ENCODE data around the gene BANK1. TPM values are rescaled to one million over a fixed set of nuclear protein-coding genes. Genes with fewer than 3 reads are reported as not detected.

BANK1 gene
- total RNA-seq, 1 experiment from 2014 or later: 3.3 TPM

DNA sequence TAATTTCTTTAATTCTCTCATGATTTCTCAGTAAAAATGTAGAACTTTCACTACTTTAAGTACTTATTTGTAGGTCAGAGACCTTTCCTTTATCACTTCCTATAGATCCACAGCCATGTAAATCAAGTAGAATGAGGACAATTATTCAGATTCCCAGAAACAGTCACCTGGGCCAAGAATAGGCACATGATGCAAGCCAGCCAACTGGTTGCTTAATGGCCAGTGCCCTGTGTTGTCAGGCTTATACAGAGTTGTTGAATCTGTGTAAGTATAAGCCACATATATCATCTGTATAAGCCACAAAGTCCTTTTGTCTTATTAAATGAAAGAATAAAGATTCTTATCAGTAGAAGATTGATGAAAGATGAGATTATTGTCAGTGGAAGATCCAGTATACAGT is 5.2 kb downstream of the BANK1 start:
- Histone ChIP-seq H3K27me3 (ENCODE audit: control insufficient read depth, insufficient read depth, low read length) (no peaks in the 10 kb centered on the region), H3K36me3 (ENCODE audit: control insufficient read depth, insufficient read depth, low read length) (no peaks in the 10 kb centered on the region), H3K9me3 (ENCODE audit: control insufficient read depth, insufficient read depth, low read depth, low read length) (no peaks in the 10 kb centered on the region), H3K4me3 (ENCODE audit: low read depth in 2 of 2, low read length in 2 of 2) (no peak overlapping the region), H3K27ac (ENCODE audit: low read length) (no peak overlapping the region), H3K4me1 (ENCODE audit: control insufficient read depth, insufficient read depth, low read length) (peaks cover 3% of the 10 kb centered on the region; the same call in 1 of the 2 replicates)
- DNase-seq (ENCODE audit: low read depth, low spot score) (no peak), ATAC-seq (no peak)
- in situ Hi-C loops (cut with HindIII; ENCODE audit: low pct_unique_long_range_greater_than_20kb, low sequenced_read_pairs): no loop called here
- BruUV-seq (replicated peaks): no TSS peak
- TF ChIP-seq, protein P1, sequence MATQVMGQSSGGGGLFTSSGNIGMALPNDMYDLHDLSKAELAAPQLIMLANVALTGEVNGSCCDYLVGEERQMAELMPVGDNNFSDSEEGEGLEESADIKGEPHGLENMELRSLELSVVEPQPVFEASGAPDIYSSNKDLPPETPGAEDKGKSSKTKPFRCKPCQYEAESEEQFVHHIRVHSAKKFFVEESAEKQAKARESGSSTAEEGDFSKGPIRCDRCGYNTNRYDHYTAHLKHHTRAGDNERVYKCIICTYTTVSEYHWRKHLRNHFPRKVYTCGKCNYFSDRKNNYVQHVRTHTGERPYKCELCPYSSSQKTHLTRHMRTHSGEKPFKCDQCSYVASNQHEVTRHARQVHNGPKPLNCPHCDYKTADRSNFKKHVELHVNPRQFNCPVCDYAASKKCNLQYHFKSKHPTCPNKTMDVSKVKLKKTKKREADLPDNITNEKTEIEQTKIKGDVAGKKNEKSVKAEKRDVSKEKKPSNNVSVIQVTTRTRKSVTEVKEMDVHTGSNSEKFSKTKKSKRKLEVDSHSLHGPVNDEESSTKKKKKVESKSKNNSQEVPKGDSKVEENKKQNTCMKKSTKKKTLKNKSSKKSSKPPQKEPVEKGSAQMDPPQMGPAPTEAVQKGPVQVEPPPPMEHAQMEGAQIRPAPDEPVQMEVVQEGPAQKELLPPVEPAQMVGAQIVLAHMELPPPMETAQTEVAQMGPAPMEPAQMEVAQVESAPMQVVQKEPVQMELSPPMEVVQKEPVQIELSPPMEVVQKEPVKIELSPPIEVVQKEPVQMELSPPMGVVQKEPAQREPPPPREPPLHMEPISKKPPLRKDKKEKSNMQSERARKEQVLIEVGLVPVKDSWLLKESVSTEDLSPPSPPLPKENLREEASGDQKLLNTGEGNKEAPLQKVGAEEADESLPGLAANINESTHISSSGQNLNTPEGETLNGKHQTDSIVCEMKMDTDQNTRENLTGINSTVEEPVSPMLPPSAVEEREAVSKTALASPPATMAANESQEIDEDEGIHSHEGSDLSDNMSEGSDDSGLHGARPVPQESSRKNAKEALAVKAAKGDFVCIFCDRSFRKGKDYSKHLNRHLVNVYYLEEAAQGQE (IDR thresholded peaks at IDR 0.05; ENCODE audit: insufficient read depth in 1 of 2, low read depth in 2 of 2, low read length in 1 of 2): no peak
- TF ChIP-seq TCF7L2 (IDR thresholded peaks at IDR 0.05; ENCODE audit: low read depth, low read length): no peak
- TF ChIP-seq POLR2AphosphoS5 (IDR thresholded peaks at IDR 0.05; ENCODE audit: low read depth, low read length): no peak
- TF ChIP-seq SIN3A (IDR thresholded peaks at IDR 0.05; ENCODE audit: borderline replicate concordance, insufficient read depth, low read depth, low read length): no peak
- TF ChIP-seq, protein P2, sequence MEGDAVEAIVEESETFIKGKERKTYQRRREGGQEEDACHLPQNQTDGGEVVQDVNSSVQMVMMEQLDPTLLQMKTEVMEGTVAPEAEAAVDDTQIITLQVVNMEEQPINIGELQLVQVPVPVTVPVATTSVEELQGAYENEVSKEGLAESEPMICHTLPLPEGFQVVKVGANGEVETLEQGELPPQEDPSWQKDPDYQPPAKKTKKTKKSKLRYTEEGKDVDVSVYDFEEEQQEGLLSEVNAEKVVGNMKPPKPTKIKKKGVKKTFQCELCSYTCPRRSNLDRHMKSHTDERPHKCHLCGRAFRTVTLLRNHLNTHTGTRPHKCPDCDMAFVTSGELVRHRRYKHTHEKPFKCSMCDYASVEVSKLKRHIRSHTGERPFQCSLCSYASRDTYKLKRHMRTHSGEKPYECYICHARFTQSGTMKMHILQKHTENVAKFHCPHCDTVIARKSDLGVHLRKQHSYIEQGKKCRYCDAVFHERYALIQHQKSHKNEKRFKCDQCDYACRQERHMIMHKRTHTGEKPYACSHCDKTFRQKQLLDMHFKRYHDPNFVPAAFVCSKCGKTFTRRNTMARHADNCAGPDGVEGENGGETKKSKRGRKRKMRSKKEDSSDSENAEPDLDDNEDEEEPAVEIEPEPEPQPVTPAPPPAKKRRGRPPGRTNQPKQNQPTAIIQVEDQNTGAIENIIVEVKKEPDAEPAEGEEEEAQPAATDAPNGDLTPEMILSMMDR (IDR thresholded peaks at IDR 0.05): no peak
- intact Hi-C loops (cut with micrococcal nuclease; ENCODE audit: unreplicated experiment): no loop called here
- POLR2A ChIA-PET: no interaction called here
- CTCF ChIA-PET: no interaction called here

DNA sequence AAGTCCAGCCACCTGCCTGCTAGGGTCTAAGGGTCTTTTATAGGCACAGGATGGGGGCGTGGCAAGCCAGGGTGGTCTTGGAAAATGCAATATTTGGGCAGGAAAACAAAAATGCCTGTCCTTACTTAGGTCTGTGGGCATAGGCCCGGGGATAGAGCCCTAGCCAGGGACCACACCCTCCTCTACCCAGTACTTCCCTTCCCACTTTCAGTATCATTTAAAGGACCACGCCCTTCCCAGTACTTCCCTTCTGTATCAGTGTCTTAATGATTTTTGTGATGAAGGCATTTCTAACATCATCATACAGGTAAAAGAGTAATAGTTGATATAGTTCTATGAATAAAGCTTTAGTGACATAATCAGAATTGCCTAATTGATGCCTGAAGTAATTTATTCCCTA is 11.4 kb downstream of the BANK1 start:
- no peak overlapping the region for H3K4me3 ChIP-seq (ENCODE audit: low read depth in 2 of 2, low read length in 2 of 2)
- no peaks in the 10 kb centered on the region for H3K36me3 ChIP-seq (ENCODE audit: control insufficient read depth, insufficient read depth, low read length)
- in situ Hi-C loops (cut with HindIII; ENCODE audit: low pct_unique_long_range_greater_than_20kb, low sequenced_read_pairs): no loop called here
- no peaks in the 10 kb centered on the region for H3K9me3 ChIP-seq (ENCODE audit: control insufficient read depth, insufficient read depth, low read depth, low read length)
- DNase-seq (ENCODE audit: low read depth, low spot score) (no peak), ATAC-seq (no peak)
- TF ChIP-seq POLR2AphosphoS5 (IDR thresholded peaks at IDR 0.05; ENCODE audit: low read depth, low read length) (no peak), TCF7L2 (IDR thresholded peaks at IDR 0.05; ENCODE audit: low read depth, low read length) (no peak), SIN3A (IDR thresholded peaks at IDR 0.05; ENCODE audit: borderline replicate concordance, insufficient read depth, low read depth, low read length) (no peak)
- TF ChIP-seq, protein P1 (IDR thresholded peaks at IDR 0.05; ENCODE audit: insufficient read depth in 1 of 2, low read depth in 2 of 2, low read length in 1 of 2): no peak
- TF ChIP-seq, protein P2 (IDR thresholded peaks at IDR 0.05): no peak
- intact Hi-C loops (cut with micrococcal nuclease; ENCODE audit: unreplicated experiment): no loop called here
- H3K27me3 ChIP-seq (ENCODE audit: control insufficient read depth, insufficient read depth, low read length): no peaks in the 10 kb centered on the region
- no TSS peak for BruUV-seq (replicated peaks)
- 0 out of 2 replicates have a peak, but pooled peaks cover 3% of the 10 kb centered on the region for H3K4me1 ChIP-seq (ENCODE audit: control insufficient read depth, insufficient read depth, low read length)
- POLR2A ChIA-PET: no interaction called here
- no peak overlapping the region for H3K27ac ChIP-seq (ENCODE audit: low read length)
- CTCF ChIA-PET: no interaction called here

Measured in Panc1 (cell line).